H1 (cell line): ENCODE data around the gene SCGB2A2. TPM values are rescaled to one million over a fixed set of nuclear protein-coding genes. Genes with fewer than 3 reads are reported as not detected.

Source experiments
- CTCF ChIA-PET: fragments of 300-600 bp; sonication (Branson Sonifier 250); formaldehyde crosslinking; loops from one replicate; lab custom pipeline; 2021; ENCODE audit not compliant: partially characterized antibody; lab: Charles Lee
- POLR2A ChIA-PET: fragments of 300-600 bp; sonication (Branson Sonifier 250); formaldehyde crosslinking; loops from one replicate; lab custom pipeline; 2021; ENCODE audit warnings: inconsistent platforms; ENCODE audit not compliant: partially characterized antibody; lab: Charles Lee
- DNase-seq, 2 experiments: peaks; one replicate each; pipeline versions ENCODE4 v3.0.0 to v3.0.0-alpha.2; 2010 to 2022; ENCODE audit warnings: low spot score in 2 of 2, low read depth in 1 of 2, mixed read lengths in 1 of 2
- FAIRE-seq: peaks from 2 replicates; lab custom pipeline; 2011; peaks lifted over from hg19 to GRCh38; lab: Jason Lieb, UNC
- H2AFZ ChIP-seq: 2 replicates; pipeline ENCODE4 v1.8.1; 2012; ENCODE audit warnings: low read length, inconsistent platforms
- H2AK5ac ChIP-seq: 2 replicates; pipeline ENCODE4 v1.6.1; 2013; ENCODE audit warnings: low read depth, low read length
- H2BK120ac ChIP-seq: replicated peaks from 2 replicates; pipeline ENCODE3; 2013; ENCODE audit warnings: low read depth, low read length, inconsistent platforms
- H2BK12ac ChIP-seq: 2 replicates; pipeline ENCODE4 v1.6.1; 2013; ENCODE audit warnings: low read depth, low read length
- H2BK15ac ChIP-seq: 2 replicates; pipeline ENCODE4 v1.6.1; 2013; ENCODE audit warnings: low read length
- H2BK20ac ChIP-seq: 2 replicates; pipeline ENCODE4 v1.6.1; 2013; ENCODE audit warnings: low read length
- H2BK5ac ChIP-seq: 2 replicates; pipeline ENCODE4 v1.6.1; 2013; ENCODE audit warnings: low read depth, low read length
- H3K14ac ChIP-seq: 2 replicates; pipeline ENCODE4 v1.6.1; 2013; ENCODE audit warnings: inconsistent platforms; ENCODE audit not compliant: insufficient read length
- H3K18ac ChIP-seq: 2 replicates; pipeline ENCODE4 v1.6.1; 2013; ENCODE audit warnings: low read length; ENCODE audit errors: extremely low read depth
- H3K23ac ChIP-seq: 2 replicates; pipeline ENCODE4 v1.6.1; 2013; ENCODE audit warnings: inconsistent platforms; ENCODE audit not compliant: insufficient read length
- H3K23me2 ChIP-seq: 2 replicates; pipeline ENCODE4 v1.6.1; 2013; ENCODE audit warnings: low read depth, low read length
- H3K27ac ChIP-seq: 2 replicates; pipeline ENCODE4 v1.6.1; 2011; ENCODE audit warnings: low read depth, low read length, inconsistent platforms
- H3K27me3 ChIP-seq, 4 experiments: replicated peaks in 1 of 4; 1 replicate in 1 of 4; 2 replicates in 3 of 4; pipeline versions ENCODE4 v1.6.1 to v1.8.1; 2011 to 2013; ENCODE audit warnings: low read length in 3 of 4, mild to moderate bottlenecking in 3 of 4, inconsistent platforms in 2 of 4, mixed read lengths in 2 of 4, moderate library complexity in 1 of 4; ENCODE audit not compliant: control insufficient read depth in 3 of 4, insufficient read depth in 3 of 4; ENCODE audit errors: extremely low read depth in 1 of 4
- H3K36me3 ChIP-seq, 4 experiments: 2 replicates each; pipeline versions ENCODE4 v1.6.1 to v1.8.1; 2011 to 2013; ENCODE audit warnings: mild to moderate bottlenecking in 4 of 4, low read length in 3 of 4, moderate library complexity in 2 of 4, control low read depth in 1 of 4, inconsistent platforms in 1 of 4; ENCODE audit not compliant: insufficient read depth in 4 of 4, control insufficient read depth in 2 of 4
- H3K4ac ChIP-seq: replicated peaks from 2 replicates; pipeline ENCODE3; 2013; ENCODE audit warnings: low read length, low read depth, mixed read lengths, inconsistent platforms; ENCODE audit not compliant: insufficient read length
- H3K4me1 ChIP-seq, 4 experiments: replicated peaks in 1 of 4; 1 replicate in 1 of 4; 2 replicates in 3 of 4; pipeline versions ENCODE4 v1.6.1 to v1.8.1; 2011 to 2013; ENCODE audit warnings: low read length in 3 of 4, inconsistent platforms in 2 of 4, mixed read lengths in 1 of 4; ENCODE audit not compliant: insufficient read depth in 4 of 4, control insufficient read depth in 3 of 4
- H3K4me2 ChIP-seq, 2 experiments: 2 replicates each; pipeline versions ENCODE4 v1.6.1 to v1.8.1; 2011 to 2013; ENCODE audit warnings: low read depth in 2 of 2, low read length in 2 of 2, control low read depth in 1 of 2, inconsistent platforms in 1 of 2, mild to moderate bottlenecking in 1 of 2; ENCODE audit not compliant: insufficient read depth in 1 of 2
- H3K4me3 ChIP-seq, 4 experiments: fragments of 200-600, 300-600 bp in 1 of 4; sonication (generic), shearing (Covaris generic), sonication (Bioruptor Twin) in 1 of 4; 2 replicates each; pipeline versions ENCODE4 v1.5.1 to v1.8.1; 2011 to 2016; ENCODE audit warnings: low read length in 4 of 4, low read depth in 3 of 4, control low read depth in 2 of 4, inconsistent platforms in 2 of 4, mild to moderate bottlenecking in 2 of 4, mixed read lengths in 1 of 4, moderate library complexity in 1 of 4; ENCODE audit not compliant: insufficient read depth in 2 of 4; ENCODE audit errors: extremely low read depth in 1 of 4
- H3K56ac ChIP-seq: replicated peaks from 2 replicates; pipeline ENCODE3; 2013; ENCODE audit warnings: low read depth, mild to moderate bottlenecking, mixed read lengths, low read length, inconsistent platforms; ENCODE audit not compliant: insufficient read length
- H3K79me1 ChIP-seq: 2 replicates; pipeline ENCODE4 v1.6.1; 2013; ENCODE audit warnings: low read depth, low read length, control low read depth
- H3K79me2 ChIP-seq, 2 experiments: 2 replicates each; pipeline versions ENCODE4 v1.6.1 to v1.8.1; 2012 to 2013; ENCODE audit warnings: low read length in 2 of 2, mild to moderate bottlenecking in 2 of 2, inconsistent platforms in 1 of 2; ENCODE audit not compliant: insufficient read depth in 2 of 2, control insufficient read depth in 1 of 2
- H3K9ac ChIP-seq, 4 experiments: replicated peaks in 1 of 4; 1 replicate in 1 of 4; 2 replicates in 3 of 4; pipeline versions ENCODE4 v1.6.1 to v1.8.1; 2011 to 2013; ENCODE audit warnings: low read depth in 3 of 4, low read length in 3 of 4, control low read depth in 2 of 4, mild to moderate bottlenecking in 2 of 4, moderate library complexity in 2 of 4, inconsistent platforms in 1 of 4; ENCODE audit errors: extremely low read depth in 1 of 4
- H3K9me3 ChIP-seq, 2 experiments: 2 replicates each; pipeline versions ENCODE4 v1.6.1 to v1.8.1; 2012 to 2013; ENCODE audit warnings: mild to moderate bottlenecking in 2 of 2, moderate library complexity in 2 of 2, control low read depth in 1 of 2, inconsistent platforms in 1 of 2, low read depth in 1 of 2, low read length in 1 of 2, mixed read lengths in 1 of 2; ENCODE audit not compliant: insufficient read depth in 2 of 2
- H4K20me1 ChIP-seq, 2 experiments: replicated peaks in 1 of 2; 2 replicates each; pipeline versions ENCODE3 to v1.8.1; 2011 to 2013; ENCODE audit warnings: inconsistent platforms in 2 of 2, low read length in 2 of 2, mild to moderate bottlenecking in 1 of 2; ENCODE audit not compliant: insufficient read depth in 2 of 2, control insufficient read depth in 1 of 2
- H4K5ac ChIP-seq: 2 replicates; pipeline ENCODE4 v1.6.1; 2013; ENCODE audit warnings: low read length, low read depth, mixed read lengths, inconsistent platforms; ENCODE audit not compliant: insufficient read length
- H4K8ac ChIP-seq: 2 replicates; pipeline ENCODE4 v1.8.0; 2013; ENCODE audit warnings: mild to moderate bottlenecking, moderate library complexity, low read length, inconsistent platforms; ENCODE audit not compliant: insufficient read depth; ENCODE audit errors: extremely low read depth
- H4K91ac ChIP-seq: replicated peaks from 2 replicates; pipeline ENCODE3; 2013; ENCODE audit warnings: low read length, mixed read lengths, inconsistent platforms; ENCODE audit not compliant: insufficient read length
- CTBP2 ChIP-seq: IDR thresholded peaks from 2 replicates; pipeline ENCODE4 v1.7.0; 2011; ENCODE audit warnings: borderline replicate concordance, mild to moderate bottlenecking, moderate library complexity, mixed read lengths, low read length; ENCODE audit not compliant: insufficient read depth, insufficient read length
- KDM1A ChIP-seq: fragments of 200-600, 300-600 bp; sonication (generic); IDR thresholded peaks from 2 replicates; pipeline ENCODE4 v1.7.1; 2016; ENCODE audit warnings: mild to moderate bottlenecking, low read length, borderline replicate concordance
- NRF1 ChIP-seq: IDR thresholded peaks from 2 replicates; pipeline ENCODE4 v1.6.1; 2011; ENCODE audit warnings: mild to moderate bottlenecking, low read depth, low read length, improper control_type of control experiment
- RAD21 ChIP-seq, 2 experiments: IDR thresholded peaks in 1 of 2; conservative IDR thresholded peaks in 1 of 2; 2 replicates each; pipeline ENCODE4 v1.6.1; 2011; ENCODE audit warnings: low read depth in 2 of 2, low read length in 2 of 2, improper control_type of control experiment in 1 of 2, inconsistent platforms in 1 of 2, mild to moderate bottlenecking in 1 of 2, moderate library complexity in 1 of 2
- SAP30 ChIP-seq: fragments of 300-600 bp; sonication (generic); IDR thresholded peaks from 2 replicates; pipeline ENCODE4 v1.7.1; 2012; ENCODE audit warnings: low read length, moderate library complexity, mild to moderate bottlenecking, inconsistent platforms; ENCODE audit not compliant: insufficient read depth, insufficient replicate concordance
- WGBS, 2 experiments: shearing (Covaris generic) in 1 of 2; methylation state at CpG; one replicate each; pipeline versions ENCODE4 v1.1.6 to v1.1.7; 2013 to 2015; ENCODE audit warnings: low lambda C conversion rate in 2 of 2, mixed read lengths in 2 of 2, inconsistent platforms in 1 of 2, low coverage in 1 of 2, missing lambda C conversion rate in 1 of 2; ENCODE audit not compliant: insufficient replicate concordance in 2 of 2, insufficient coverage in 1 of 2, insufficient read length in 1 of 2; ENCODE audit errors: extremely low coverage in 1 of 2, missing lambda C conversion rate in 1 of 2; 5-methylcytosine and 5-hydroxymethylcytosine counted together
- polyA plus RNA-seq, 7 experiments: library from polyadenylated mRNA; depleted of rRNA in 3 of 7; stranded (reverse) in 5 of 7; unstranded in 2 of 7; fragments of >200 nt in 5 of 7; fragments of 200-250 nt in 2 of 7; gene quantifications; 1 replicate in 5 of 7; 2 replicates in 1 of 7; 4 replicates in 1 of 7; pipeline versions ENCODE4 v1.2.1 to v1.2.3, GENCODE V29; 2011 to 2013; ENCODE audit warnings: missing spikeins in 2 of 7, mixed read lengths in 2 of 7
- total RNA-seq: library from RNA; stranded (reverse); fragmentation: NEBNext Ultra II Directional; extraction: Animal tissue kit (Norgen Biotek cat#: 25700); gene quantifications from 2 replicates; pipeline ENCODE4 v1.2.1, GENCODE V29; 2021

SCGB2A2 gene
- total and polyA plus RNA-seq, 2 of the 8 experiments (the other 6 are each of a cell fraction or from before 2014, with no cell fraction given), result not detected

DNA sequence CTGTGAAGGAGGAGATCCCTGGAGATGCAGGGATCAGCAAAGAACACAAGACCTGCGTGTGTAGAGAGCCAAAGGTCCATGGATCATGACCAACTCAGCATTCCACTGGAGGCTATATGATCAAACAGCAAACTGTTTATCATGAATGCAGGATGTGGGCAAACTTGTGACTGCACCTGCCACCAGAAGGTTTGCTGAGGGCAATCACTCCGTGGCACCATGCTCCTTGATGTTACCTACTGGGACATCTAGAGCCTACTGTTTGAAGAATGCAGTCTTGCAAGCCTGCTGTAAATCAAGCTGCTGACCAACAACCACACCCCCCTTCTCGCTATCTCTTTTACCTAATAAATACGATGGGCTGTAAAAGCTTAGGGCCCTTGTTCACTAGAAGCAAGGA, 18.3 kb upstream of the SCGB2A2 start:
- Histone ChIP-seq H4K20me1 (no peaks in the 10 kb centered on the region), H3K23me2 (no peaks in the 10 kb centered on the region), H3K4me2 (no peak overlapping the region), H2BK20ac (no peak overlapping the region), H4K91ac (no peak overlapping the region), H3K27me3 (no peaks in the 10 kb centered on the region), H3K4me1 (no peaks in the 10 kb centered on the region), H2AK5ac (no peak overlapping the region), H3K23ac (no peak overlapping the region), H3K56ac (no peak overlapping the region), H3K18ac (no peak overlapping the region), H3K36me3 (no peaks in the 10 kb centered on the region; a peak in 1 of 8 replicates), H2AFZ (no peak overlapping the region), H3K27ac (no peak overlapping the region), H3K79me1 (no peaks in the 10 kb centered on the region), H2BK12ac (no peak overlapping the region), H4K5ac (no peak overlapping the region), H4K8ac (no peak overlapping the region), H3K4me3 (no peak overlapping the region), H3K79me2 (no peaks in the 10 kb centered on the region), H2BK120ac (no peak overlapping the region), H3K9me3 (peaks cover 27 to 28% of the 10 kb centered on the region in 2 experiments; a peak in 3 of 4 replicates), H3K4ac (no peak overlapping the region), H3K9ac (no peak overlapping the region), H2BK5ac (no peak overlapping the region), H3K14ac (no peak overlapping the region), H2BK15ac (no peak overlapping the region)
- ChIA-PET POLR2A (no interaction called here), CTCF (interaction anchor here (1.1 kb wide), 1 partner anchor 17 kb away, joined by 3 read pairs; no protein-coding TSS in a partner anchor)
- TF ChIP-seq KDM1A (no peak), RAD21 (IDR thresholded peaks at IDR 0.05 in 1 of 2, conservative IDR thresholded peaks at IDR 0.05 in 1 of 2; ENCODE audit: low read depth in 2 of 2, low read length in 2 of 2) (no peak), SAP30 (no peak), NRF1 (no peak), CTBP2 (no peak)
- DNase-seq, result no peak
- no peak for FAIRE-seq
- WGBS, 2 experiments, result 65% methylated on average over 4 of the region's 4 CpGs; no CpG with 5 or more reads in 1 of the 2 experiments
